IPS DF 6.9 (cell line): ENCODE measurements around the gene SLC26A8.
"Not testable (repeated sequence)": the region's sequence is repeated elsewhere in the genome, so short reads cannot be mapped to it uniquely, and the experiment has no call there.

Experiments used
- DNase-seq: peaks from one replicate; pipeline ENCODE4 v3.0.0-alpha.2; 2013; ENCODE audit warnings: low read depth, low spot score
- H3K27ac ChIP-seq: one replicate; pipeline ENCODE4 v1.5.1; 2013; ENCODE audit warnings: low read length, control low read depth
- H3K27me3 ChIP-seq: 2 replicates; pipeline ENCODE4 v1.6.1; 2013; ENCODE audit warnings: mild to moderate bottlenecking, low read length; ENCODE audit not compliant: control insufficient read depth, insufficient read depth
- H3K36me3 ChIP-seq: 2 replicates; pipeline ENCODE4 v1.6.1; 2013; ENCODE audit warnings: low read length; ENCODE audit not compliant: control insufficient read depth, insufficient read depth
- H3K4me1 ChIP-seq: 2 replicates; pipeline ENCODE4 v1.6.1; 2013; ENCODE audit warnings: low read length; ENCODE audit not compliant: control insufficient read depth, insufficient read depth
- H3K4me3 ChIP-seq: 2 replicates; pipeline ENCODE4 v1.5.1; 2013; ENCODE audit warnings: mild to moderate bottlenecking, low read length
- H3K9me3 ChIP-seq: 2 replicates; pipeline ENCODE4 v1.6.1; 2013; ENCODE audit warnings: low read length, inconsistent platforms; ENCODE audit not compliant: control insufficient read depth, insufficient read depth
- WGBS: extraction: QIAGEN DNeasy Blood & Tissue Kit; methylation state at CpG from one replicate; pipeline ENCODE4 v1.1.7; 2013; ENCODE audit warnings: mixed read lengths, missing lambda C conversion rate; ENCODE audit not compliant: insufficient read length, insufficient coverage; 5-methylcytosine and 5-hydroxymethylcytosine counted together

SLC26A8 gene

GRCh38 chr6:36033144-36033543 is 8.7 kb upstream of the SLC26A8 start:
- H3K27ac ChIP-seq, H3K4me3 ChIP-seq, H3K4me1 ChIP-seq, H3K27me3 ChIP-seq, H3K36me3 ChIP-seq, DNase-seq, H3K9me3 ChIP-seq: not testable (repeated sequence)
- no CpG with 5 or more reads among the region's 10 CpGs for WGBS

GRCh38 chr6:36032261-36032660 is 7.8 kb upstream of the SLC26A8 start:
- no CpG with 5 or more reads among the region's 1 CpG for WGBS

GRCh38 chr6:36029464-36029863 is 5.0 kb upstream of the SLC26A8 start:
- H3K27me3 ChIP-seq = no peaks in the 10 kb centered on the region
- H3K36me3 ChIP-seq = no peaks in the 10 kb centered on the region
- no peaks in the 10 kb centered on the region for H3K9me3 ChIP-seq
- no CpG with 5 or more reads among the region's 6 CpGs for WGBS
- H3K27ac ChIP-seq = no peak overlapping the region
- H3K4me3 ChIP-seq = no peak overlapping the region
- H3K4me1 ChIP-seq = peaks cover 3% of the 10 kb centered on the region
- no peak for DNase-seq

More at GRCh38 chr6:36032261-36032660, 7.8 kb upstream of the SLC26A8 start:
- DNase-seq = no peak
- Histone ChIP-seq H3K36me3 (no peaks in the 10 kb centered on the region), H3K4me1 (no peaks in the 10 kb centered on the region), H3K9me3 (no peaks in the 10 kb centered on the region), H3K27ac (no peak overlapping the region), H3K4me3 (no peak overlapping the region), H3K27me3 (no peaks in the 10 kb centered on the region)

GRCh38 chr6:36028877-36029324 is 4.5 kb upstream of the SLC26A8 start:
- no peaks in the 10 kb centered on the region for H3K36me3 ChIP-seq
- no peaks in the 10 kb centered on the region for H3K27me3 ChIP-seq
- DNase-seq = no peak
- peak overlapping the region; percentile 69; the same call in 1 of the 2 replicates for H3K4me3 ChIP-seq
- no peak overlapping the region for H3K27ac ChIP-seq
- H3K4me1 ChIP-seq = peaks cover 6% of the 10 kb centered on the region
- WGBS = no CpG with 5 or more reads among the region's 13 CpGs
- H3K9me3 ChIP-seq = no peaks in the 10 kb centered on the region

GRCh38 chr6:36028088-36028876 is 3.8 kb upstream of the SLC26A8 start:
- H3K27ac ChIP-seq = no peak overlapping the region
- WGBS = no CpG with 5 or more reads among the region's 44 CpGs
- no peaks in the 10 kb centered on the region for H3K36me3 ChIP-seq
- no peaks in the 10 kb centered on the region for H3K9me3 ChIP-seq
- H3K4me1 ChIP-seq = peaks cover 7% of the 10 kb centered on the region
- DNase-seq = no peak
- no peaks in the 10 kb centered on the region for H3K27me3 ChIP-seq
- peak overlapping the region; percentile 69 for H3K4me3 ChIP-seq

- no CpG with 5 or more reads among the region's 62 CpGs for WGBS
- Histone ChIP-seq H3K27me3 (no peaks in the 10 kb centered on the region), H3K27ac (no peak within 1 kb of the TSS), H3K4me3 (peak within 1 kb of the TSS; percentile 69), H3K36me3 (no peaks in the 10 kb centered on the region), H3K9me3 (no peaks in the 10 kb centered on the region), H3K4me1 (peaks cover 7% of the 10 kb centered on the region)
- DNase-seq = peak; percentile 99
These were observed 3.2 kb upstream of the SLC26A8 start, which contains the start of gene MAPK14 for GRCh38 chr6:36027501-36028087. TSS of gene MAPK14 (plus strand) at chr6:36027808. CDS start at chr6:36028158, 350 bp downstream.

GRCh38 chr6:36025932-36026327 is 1.5 kb upstream of the SLC26A8 start:
- WGBS = no CpG with 5 or more reads among the region's 5 CpGs
- H3K27me3 ChIP-seq = no peaks in the 10 kb centered on the region

GRCh38 chr6:36025260-36025931 is 955 bp upstream of the SLC26A8 start:
- Histone ChIP-seq H3K27ac (no peak overlapping the region), H3K27me3 (no peaks in the 10 kb centered on the region), H3K9me3 (no peaks in the 10 kb centered on the region), H3K4me1 (peaks cover 7% of the 10 kb centered on the region), H3K36me3 (no peaks in the 10 kb centered on the region), H3K4me3 (no peak overlapping the region)
- WGBS = no CpG with 5 or more reads among the region's 1 CpG
- no peak for DNase-seq

More at GRCh38 chr6:36025932-36026327, 1.5 kb upstream of the SLC26A8 start:
- H3K4me3 ChIP-seq = no peak overlapping the region
- H3K27ac ChIP-seq = no peak overlapping the region
- H3K36me3 ChIP-seq = no peaks in the 10 kb centered on the region
- no peak for DNase-seq
- H3K9me3 ChIP-seq = no peaks in the 10 kb centered on the region
- H3K4me1 ChIP-seq = peaks cover 7% of the 10 kb centered on the region

- DNase-seq = no peak
- no CpG with 5 or more reads among the region's 1 CpG for WGBS
These were observed 4.3 kb downstream of the SLC26A8 start for GRCh38 chr6:36020154-36020553.

GRCh38 chr6:36019167-36019566 is 5.3 kb downstream of the SLC26A8 start:
- H3K4me1 ChIP-seq = peaks cover 4% of the 10 kb centered on the region; the same call in 1 of the 2 replicates
- H3K27ac ChIP-seq = no peak overlapping the region
- no peaks in the 10 kb centered on the region for H3K36me3 ChIP-seq
- H3K27me3 ChIP-seq = no peaks in the 10 kb centered on the region
- H3K9me3 ChIP-seq = no peaks in the 10 kb centered on the region
- no peak overlapping the region for H3K4me3 ChIP-seq
- no CpG with 5 or more reads among the region's 11 CpGs for WGBS
- DNase-seq = no peak

More at GRCh38 chr6:36020154-36020553, 4.3 kb downstream of the SLC26A8 start:
- H3K4me1 ChIP-seq = peaks cover 7% of the 10 kb centered on the region
- no peak overlapping the region for H3K4me3 ChIP-seq
- H3K27ac ChIP-seq = no peak overlapping the region
- H3K27me3 ChIP-seq = no peaks in the 10 kb centered on the region
- no peaks in the 10 kb centered on the region for H3K9me3 ChIP-seq
- H3K36me3 ChIP-seq = no peaks in the 10 kb centered on the region
